ENCODE data around the gene SLCO2A1. TPM values are rescaled to one million over a fixed set of nuclear protein-coding genes. Genes with fewer than 3 reads are reported as not detected.

SLCO2A1 gene
- total and polyA plus RNA-seq, 2 experiments from 2014 or later = 0.31 to 1.0 TPM

- no peak for TF ChIP-seq ZNF462 (CRISPR knock-in tag; IDR thresholded peaks at IDR 0.05)
- no peak for TF ChIP-seq EZH2phosphoT487 (IDR thresholded peaks at IDR 0.05; ENCODE audit: unreplicated experiment)
- no peak for TF ChIP-seq REST (IDR thresholded peaks at IDR 0.05; ENCODE audit: unreplicated experiment)
- TF ChIP-seq JUNB (IDR thresholded peaks at IDR 0.05; ENCODE audit: unreplicated experiment) = no peak
Measured at GRCh38 chr3:133996996-133997395, 32.7 kb downstream of the SLCO2A1 start (continued).

GRCh38 chr3:133996251-133996661 lies 33.5 kb downstream of the SLCO2A1 start:
- DNase-seq (ENCODE audit: low spot score) = no peak
- peak; percentile 86 for ATAC-seq
- no peaks in the 10 kb centered on the region for H4K20me1 ChIP-seq (replicated peaks; ENCODE audit: insufficient read depth)
- H3F3A ChIP-seq (replicated peaks; ENCODE audit: low read depth) = no peaks in the 10 kb centered on the region
- H3K9me2 ChIP-seq (ENCODE audit: insufficient read depth) = no peaks in the 10 kb centered on the region
- no peak overlapping the region for H3K4me3 ChIP-seq
- no peak overlapping the region for H3K4me3 Mint-ChIP-seq
- H3K27ac Mint-ChIP-seq = no peak overlapping the region
- no peaks in the 10 kb centered on the region for H3K79me2 ChIP-seq (replicated peaks; ENCODE audit: insufficient read depth)
- H3K4me2 ChIP-seq = no peak overlapping the region
- peaks cover 3% of the 10 kb centered on the region; the same call in 1 of the 3 replicates for H3K9me3 Mint-ChIP-seq
- H3K27me3 ChIP-seq (ENCODE audit: insufficient read depth) = no peaks in the 10 kb centered on the region
- no peaks in the 10 kb centered on the region; the same call in 2 of the 3 replicates for H3K36me3 Mint-ChIP-seq (ENCODE audit: low read depth)
- no peaks in the 10 kb centered on the region for H3K36me3 ChIP-seq (ENCODE audit: insufficient read depth)
- H3K4me1 ChIP-seq (ENCODE audit: insufficient read depth) = no peaks in the 10 kb centered on the region
- H3K27ac ChIP-seq (ENCODE audit: low read depth) = no peak overlapping the region
- H2AFZ ChIP-seq = no peak overlapping the region
- peaks cover 11% of the 10 kb centered on the region for H3K27me3 Mint-ChIP-seq (ENCODE audit: insufficient read depth, low read depth, poor library complexity)
- peaks cover 4% of the 10 kb centered on the region; the same call in 1 of the 3 replicates for H3K4me1 Mint-ChIP-seq
- TF ChIP-seq ETS1 (IDR thresholded peaks at IDR 0.05) (no peak), CTCF (conservative IDR thresholded peaks at IDR 0.05; ENCODE audit: low read depth in 2 of 2) (no peak), STAT1 (IDR thresholded peaks at IDR 0.05; ENCODE audit: unreplicated experiment) (no peak), NANOG (IDR thresholded peaks at IDR 0.05; ENCODE audit: borderline replicate concordance) (no peak), ZNF114 (CRISPR knock-in tag; IDR thresholded peaks at IDR 0.05) (no peak), EZH2phosphoT487 (IDR thresholded peaks at IDR 0.05; ENCODE audit: unreplicated experiment) (no peak)

All from GM23338 (cell line).